OCI-LY3 (cell line): ENCODE results near the gene KDM2A.

ENCODE experiments used
- H2AFZ ChIP-seq: fragments of 200-600, 300-600 bp; shearing (Covaris generic); 2 replicates; pipeline ENCODE4 v1.6.0; 2014; ENCODE audit warnings: antibody characterized with exemption, low read depth, low read length
- H3K27ac ChIP-seq: fragments of 200-600, 300-600 bp; sonication (generic); 2 replicates; pipeline ENCODE4 v1.5.1; 2014; ENCODE audit warnings: mild to moderate bottlenecking, low read length, moderate library complexity, mixed read lengths
- H3K27me3 ChIP-seq: fragments of 200-600, 300-600 bp; sonication (generic); 2 replicates; pipeline ENCODE4 v1.6.1; 2014; ENCODE audit warnings: low read depth, low read length, mixed read lengths
- H3K36me3 ChIP-seq: fragments of 200-600, 300-600 bp; sonication (generic); replicated peaks from 2 replicates; pipeline ENCODE3; 2014; ENCODE audit warnings: low read depth, low read length, mixed read lengths
- H3K4me1 ChIP-seq: fragments of 300-600, 200-600 bp; sonication (generic); 2 replicates; pipeline ENCODE4 v1.6.1; 2014; ENCODE audit warnings: low read length, mixed read lengths
- H3K4me2 ChIP-seq: fragments of 200-600, 300-600 bp; sonication (generic); 2 replicates; pipeline ENCODE4 v1.6.1; 2014; ENCODE audit warnings: low read length, mixed read lengths
- H3K4me3 ChIP-seq: fragments of 300-600, 200-600 bp; sonication (generic); 2 replicates; pipeline ENCODE4 v1.5.1; 2014; ENCODE audit warnings: antibody characterized with exemption, mild to moderate bottlenecking, low read length, moderate library complexity
- H3K79me2 ChIP-seq: fragments of 300-600, 200-600 bp; shearing (Covaris generic); 2 replicates; pipeline ENCODE4 v1.6.1; 2014; ENCODE audit warnings: mild to moderate bottlenecking, low read length, mixed read lengths
- H3K9ac ChIP-seq: fragments of 300-600, 200-600 bp; shearing (Covaris generic); 2 replicates; pipeline ENCODE4 v1.6.0; 2014; ENCODE audit warnings: mild to moderate bottlenecking, low read length, moderate library complexity
- H3K9me3 ChIP-seq: fragments of 200-600, 300-600 bp; shearing (Covaris generic); 2 replicates; pipeline ENCODE4 v1.6.1; 2014; ENCODE audit warnings: low read length, mixed read lengths; ENCODE audit not compliant: insufficient read depth
- H4K20me1 ChIP-seq: fragments of 200-600, 300-600 bp; sonication (generic); 2 replicates; pipeline ENCODE4 v1.6.1; 2016; ENCODE audit warnings: low read length, mixed read lengths; ENCODE audit not compliant: insufficient read depth
- CTCF ChIP-seq: fragments of 200-600, 300-600 bp; sonication (generic); IDR thresholded peaks from 2 replicates; pipeline ENCODE4 v1.5.1; 2014; ENCODE audit warnings: antibody characterized with exemption, low read length, low read depth
- EZH2phosphoT487 ChIP-seq: fragments of 200-600 bp; shearing (Covaris generic); IDR thresholded peaks from 2 replicates; pipeline ENCODE4 v1.6.1; 2018; ENCODE audit warnings: antibody characterized with exemption, mixed run types, low read depth

The KDM2A gene

DNA sequence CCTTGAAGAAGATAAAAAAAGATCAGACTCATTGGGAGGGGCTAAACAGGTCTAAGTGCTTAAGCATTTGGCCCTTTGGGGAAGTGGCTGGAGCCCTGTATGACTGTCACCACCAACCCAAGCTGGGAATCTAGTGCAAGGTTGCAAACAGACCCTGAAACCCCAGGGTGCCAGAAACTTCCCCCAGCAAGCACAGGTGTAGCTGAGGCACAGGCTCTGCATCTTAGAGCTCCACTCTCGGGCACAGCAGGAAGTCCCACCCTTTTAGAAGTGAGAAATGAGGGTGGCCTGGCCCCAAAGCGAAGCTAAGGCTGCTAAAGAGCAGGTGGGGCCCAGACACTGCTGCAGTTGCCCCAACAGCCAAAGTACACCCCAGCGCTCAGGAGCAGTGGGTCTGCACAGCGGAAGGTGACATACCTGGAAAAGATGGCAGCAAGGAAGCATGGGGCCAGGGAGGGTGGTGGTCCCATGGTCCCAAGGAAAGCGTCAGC lies 5.8 kb upstream of the KDM2A start:
- Histone ChIP-seq H3K27ac (peak overlapping the region; percentile 99), H3K4me3 (peak overlapping the region; percentile 69), H3K9me3 (no peaks in the 10 kb centered on the region), H3K4me2 (peak overlapping the region; percentile 98), H4K20me1 (no peaks in the 10 kb centered on the region), H3K9ac (peak overlapping the region; percentile 71), H3K27me3 (no peaks in the 10 kb centered on the region), H3K79me2 (peaks cover 12% of the 10 kb centered on the region; the same call in 1 of the 2 replicates), H3K4me1 (peaks cover 63% of the 10 kb centered on the region), H2AFZ (no peak overlapping the region), H3K36me3 (no peaks in the 10 kb centered on the region)
- TF ChIP-seq CTCF: no peak

DNA sequence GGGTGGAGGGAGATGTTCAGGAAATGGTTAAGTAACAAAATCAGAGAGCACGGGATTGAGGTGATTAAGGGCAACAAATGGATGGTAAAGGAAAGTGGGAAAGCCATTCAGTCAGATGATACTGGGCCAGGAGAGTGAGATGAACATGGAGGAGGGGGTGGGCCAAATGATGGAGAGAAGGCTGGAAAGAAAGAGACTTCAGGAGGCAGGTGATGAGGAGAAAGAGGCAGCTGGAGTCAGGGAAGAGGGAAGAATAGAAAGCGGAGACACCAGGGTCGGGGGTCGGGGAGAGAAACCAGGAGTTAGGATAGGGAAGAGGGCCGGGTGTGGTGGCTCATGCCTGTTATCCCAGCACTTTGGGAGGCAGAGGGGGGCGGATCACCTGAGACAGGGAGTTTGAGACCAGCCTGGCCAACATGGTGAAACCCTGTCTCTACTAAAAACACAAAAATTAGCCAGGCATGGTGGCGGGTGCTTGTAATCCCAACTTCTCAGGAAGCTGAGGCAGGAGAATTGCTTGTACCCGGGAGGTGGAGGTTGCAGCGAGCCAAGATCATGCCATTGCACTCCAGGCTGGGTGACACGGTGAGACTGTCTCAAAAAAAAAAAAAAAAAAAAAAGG lies 4.7 kb upstream of the KDM2A start:
- TF ChIP-seq CTCF: no peak
- no peak for TF ChIP-seq EZH2phosphoT487
- H3K79me2 ChIP-seq: peaks cover 17% of the 10 kb centered on the region
- H3K4me1 ChIP-seq: peaks cover 63% of the 10 kb centered on the region
- H3K27ac ChIP-seq: peak overlapping the region; percentile 99
- no peaks in the 10 kb centered on the region for H3K9me3 ChIP-seq
- no peaks in the 10 kb centered on the region for H3K36me3 ChIP-seq
- H3K9ac ChIP-seq: peak overlapping the region; percentile 71
- H4K20me1 ChIP-seq: no peaks in the 10 kb centered on the region
- H3K4me2 ChIP-seq: peak overlapping the region; percentile 98
- H2AFZ ChIP-seq: no peak overlapping the region
- H3K27me3 ChIP-seq: no peaks in the 10 kb centered on the region
- H3K4me3 ChIP-seq: peak overlapping the region; percentile 69

GRCh38 chr11:67116758-67117105 lies 2.3 kb upstream of the KDM2A start:
- TF ChIP-seq EZH2phosphoT487: no peak
- no peak for TF ChIP-seq CTCF
- Histone ChIP-seq H3K9me3 (no peaks in the 10 kb centered on the region), H4K20me1 (peaks cover 6% of the 10 kb centered on the region; the same call in 1 of the 2 replicates), H2AFZ (no peak overlapping the region), H3K27ac (peak overlapping the region; percentile 64), H3K4me1 (peaks cover 54% of the 10 kb centered on the region), H3K9ac (peak overlapping the region; percentile 96; the same call in 1 of the 2 replicates), H3K79me2 (peaks cover 41% of the 10 kb centered on the region), H3K4me2 (peak overlapping the region; percentile 86), H3K27me3 (no peaks in the 10 kb centered on the region), H3K4me3 (peak overlapping the region; percentile 83), H3K36me3 (peaks cover 13% of the 10 kb centered on the region)

DNA sequence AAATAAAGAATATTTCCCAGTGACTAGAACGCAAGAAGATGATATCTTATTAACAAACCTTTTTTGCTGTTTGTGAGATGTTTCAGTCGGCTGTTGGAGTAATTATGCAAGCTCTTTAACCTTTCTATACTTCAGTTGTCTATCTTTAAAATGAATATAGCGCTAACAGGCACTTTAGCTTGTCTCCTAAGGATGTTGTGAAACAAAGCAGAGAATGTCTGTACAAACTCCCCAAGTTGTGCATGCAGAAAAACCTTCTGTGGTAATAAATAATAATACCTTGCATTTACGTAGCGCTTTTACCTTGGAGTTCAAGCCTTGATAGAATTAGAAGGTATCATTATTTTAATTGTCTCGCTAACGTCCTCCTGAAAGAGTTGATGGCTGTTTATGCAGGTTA lies 1.9 kb upstream of the KDM2A start:
- TF ChIP-seq EZH2phosphoT487 (no peak), CTCF (no peak)
- Histone ChIP-seq H2AFZ (peak overlapping the region; percentile 16), H3K9me3 (no peaks in the 10 kb centered on the region), H3K9ac (peak overlapping the region; percentile 96), H3K4me1 (peaks cover 53% of the 10 kb centered on the region), H3K27ac (peak overlapping the region; percentile 64), H3K4me2 (peak overlapping the region; percentile 86), H3K79me2 (peaks cover 45% of the 10 kb centered on the region), H3K27me3 (no peaks in the 10 kb centered on the region), H3K36me3 (peaks cover 17% of the 10 kb centered on the region), H4K20me1 (peaks cover 11% of the 10 kb centered on the region), H3K4me3 (peak overlapping the region; percentile 83)
